HUES48 (cell line): ENCODE measurements around the gene PAX3.
"Not testable (repeated sequence)": the region's sequence is repeated elsewhere in the genome, so short reads cannot be mapped to it uniquely, and the experiment has no call there.

Source experiments
- H3K27ac ChIP-seq: one replicate; pipeline ENCODE4 v1.7.0; 2013; ENCODE audit warnings: low read depth, low read length, inconsistent platforms
- H3K27me3 ChIP-seq: 2 replicates; pipeline ENCODE4 v1.6.1; 2013; ENCODE audit warnings: mild to moderate bottlenecking, low read length; ENCODE audit not compliant: control insufficient read depth, insufficient read depth
- H3K36me3 ChIP-seq: 2 replicates; pipeline ENCODE4 v1.6.1; 2013; ENCODE audit warnings: low read length; ENCODE audit not compliant: control insufficient read depth, insufficient read depth
- H3K4me1 ChIP-seq: 2 replicates; pipeline ENCODE4 v1.6.1; 2013; ENCODE audit warnings: mild to moderate bottlenecking, low read length; ENCODE audit not compliant: control insufficient read depth, insufficient read depth
- H3K4me3 ChIP-seq: 2 replicates; pipeline ENCODE4 v1.5.1; 2013; ENCODE audit warnings: mild to moderate bottlenecking, low read depth, low read length
- H3K9ac ChIP-seq: 2 replicates; pipeline ENCODE4 v1.6.1; 2013; ENCODE audit warnings: mild to moderate bottlenecking, low read depth, low read length, moderate library complexity
- H3K9me3 ChIP-seq: 2 replicates; pipeline ENCODE4 v1.6.1; 2013; ENCODE audit warnings: low read length; ENCODE audit not compliant: control insufficient read depth, insufficient read depth

The PAX3 gene

DNA sequence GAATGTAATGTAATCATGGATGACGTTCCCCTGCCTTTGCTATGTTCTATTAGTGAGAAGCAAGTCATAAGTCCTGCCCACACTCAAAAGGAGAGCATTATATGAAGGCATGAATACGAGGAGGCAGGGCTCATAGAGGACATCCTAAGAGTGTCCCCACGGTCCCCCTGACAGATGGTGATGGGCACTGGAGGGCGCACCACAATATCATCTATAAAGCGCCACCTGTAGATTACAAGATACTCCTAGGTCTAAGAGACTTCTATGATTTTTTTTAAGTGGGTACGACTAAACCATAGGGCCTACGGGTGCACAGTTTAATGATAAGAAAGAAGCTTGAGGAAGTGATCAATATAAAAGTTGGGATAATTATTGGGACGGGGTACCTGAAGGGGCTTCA is 131.0 kb downstream of the PAX3 start:
- no peak overlapping the region for H3K27ac ChIP-seq
- peaks cover 8% of the 10 kb centered on the region; the same call in 1 of the 2 replicates for H3K4me1 ChIP-seq
- H3K4me3 ChIP-seq, result no peak overlapping the region
- H3K9ac ChIP-seq, result no peak overlapping the region
- H3K27me3 ChIP-seq, result peaks cover 6% of the 10 kb centered on the region
- H3K36me3 ChIP-seq, result no peaks in the 10 kb centered on the region
- no peaks in the 10 kb centered on the region for H3K9me3 ChIP-seq

DNA sequence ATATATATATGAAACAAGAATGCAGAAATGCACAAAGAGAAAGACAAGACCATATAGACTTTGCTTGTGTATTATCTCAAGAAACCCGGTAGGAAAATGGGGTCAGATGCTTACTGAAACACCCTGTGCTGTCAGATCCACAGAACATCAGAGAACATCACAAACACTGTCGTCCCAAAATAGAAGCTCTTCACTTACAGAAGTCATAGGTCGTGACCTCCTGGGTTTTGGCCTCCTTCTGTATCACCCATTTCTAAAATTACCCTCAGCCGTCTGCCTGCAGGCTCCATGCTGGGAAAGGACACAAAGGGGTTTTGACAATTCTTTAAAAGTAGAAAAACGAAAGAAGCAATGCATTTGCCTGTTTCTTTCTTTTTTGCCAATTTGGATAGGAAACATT is 137.9 kb downstream of the PAX3 start:
- no peaks in the 10 kb centered on the region for H3K9me3 ChIP-seq
- no peaks in the 10 kb centered on the region for H3K36me3 ChIP-seq
- H3K27ac ChIP-seq, result no peak overlapping the region
- no peaks in the 10 kb centered on the region for H3K27me3 ChIP-seq
- H3K4me1 ChIP-seq, result peaks cover 8% of the 10 kb centered on the region; the same call in 1 of the 2 replicates
- no peak overlapping the region for H3K4me3 ChIP-seq
- H3K9ac ChIP-seq, result no peak overlapping the region

DNA sequence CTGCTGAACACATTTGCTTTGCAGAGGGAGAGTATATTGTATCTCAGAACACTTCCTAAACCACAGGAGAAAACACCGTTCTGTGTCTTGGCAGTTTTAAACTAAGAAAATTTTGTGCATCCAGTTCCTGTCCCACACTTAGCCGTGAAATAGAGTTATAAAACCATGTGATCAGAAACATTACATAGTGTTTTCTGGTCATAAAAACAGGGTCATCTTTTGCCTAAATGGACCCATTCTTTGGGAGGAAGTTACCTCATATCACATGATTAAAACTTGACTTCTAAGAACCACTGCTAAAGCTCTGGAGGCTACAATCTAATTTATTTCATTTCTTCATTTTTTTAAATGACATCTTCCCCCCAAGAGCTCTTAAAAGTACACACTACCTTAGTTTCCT is 138.7 kb downstream of the PAX3 start:
- H3K27me3 ChIP-seq, result no peaks in the 10 kb centered on the region
- no peak overlapping the region for H3K27ac ChIP-seq
- H3K4me3 ChIP-seq, result no peak overlapping the region
- H3K36me3 ChIP-seq, result no peaks in the 10 kb centered on the region
- no peak overlapping the region for H3K9ac ChIP-seq
- no peaks in the 10 kb centered on the region for H3K9me3 ChIP-seq
- 0 out of 2 replicates have a peak, but pooled peaks cover under 1% of the 10 kb centered on the region for H3K4me1 ChIP-seq

DNA sequence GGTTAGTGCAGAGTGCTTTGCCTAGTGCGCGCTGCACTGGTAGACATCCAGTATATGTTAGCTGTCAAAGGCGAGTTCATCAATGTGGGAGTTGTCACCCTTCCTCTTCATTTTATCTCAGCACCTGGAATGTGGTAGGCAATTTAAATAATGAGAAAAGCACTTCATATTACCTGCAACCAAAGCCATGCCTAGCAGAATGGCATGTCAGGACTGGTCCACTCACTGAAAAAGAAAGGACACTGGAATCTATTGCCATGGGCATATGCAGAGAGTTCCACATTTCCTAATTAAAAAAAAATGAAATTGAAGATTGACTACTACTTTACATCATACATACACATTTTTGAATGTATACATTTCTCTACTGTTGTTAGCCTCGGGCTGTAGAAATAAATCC is 139.6 kb downstream of the PAX3 start:
- H3K4me3 ChIP-seq, result no peak overlapping the region
- H3K27ac ChIP-seq, result no peak overlapping the region
- H3K4me1 ChIP-seq, result no peaks in the 10 kb centered on the region
- no peaks in the 10 kb centered on the region for H3K36me3 ChIP-seq
- no peaks in the 10 kb centered on the region for H3K27me3 ChIP-seq
- H3K9me3 ChIP-seq, result no peaks in the 10 kb centered on the region
- no peak overlapping the region for H3K9ac ChIP-seq

DNA sequence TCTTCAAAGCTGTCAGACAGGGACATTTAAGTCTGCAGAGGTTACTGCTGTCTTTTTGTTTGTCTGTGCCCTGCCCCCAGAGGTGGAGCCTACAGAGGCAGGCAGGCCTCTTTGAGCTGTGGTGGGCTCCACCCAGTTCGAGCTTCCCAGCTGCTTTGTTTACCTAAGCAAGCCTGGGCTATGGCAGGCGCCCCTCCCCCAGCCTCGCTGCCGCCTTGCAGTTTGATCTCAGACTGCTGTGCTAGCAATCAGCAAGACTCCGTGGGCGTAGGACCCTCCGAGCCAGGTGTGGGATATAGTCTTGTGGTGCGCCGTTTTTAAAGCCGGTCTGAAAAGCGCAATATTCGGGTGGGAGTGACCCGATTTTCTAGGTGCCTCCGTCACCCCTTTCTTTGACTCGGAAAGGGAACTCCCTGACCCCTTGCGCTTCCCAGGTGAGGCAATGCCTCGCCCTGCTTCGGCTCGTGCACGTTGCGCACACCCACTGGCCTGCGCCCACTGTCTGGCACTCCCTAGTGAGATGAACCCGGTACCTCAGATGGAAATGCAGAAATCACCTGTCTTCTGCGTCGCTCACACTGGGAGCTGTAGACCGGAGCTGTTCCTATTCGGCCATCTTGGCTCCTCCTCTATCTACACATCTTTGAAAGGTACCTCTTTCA is 143.7 kb downstream of the PAX3 start:
- not testable (repeated sequence) for H3K27me3 ChIP-seq, H3K36me3 ChIP-seq, H3K9ac ChIP-seq, H3K9me3 ChIP-seq, H3K4me1 ChIP-seq
- H3K4me3 ChIP-seq, result peak overlapping the region; percentile 53
- peak overlapping the region; percentile 35 for H3K27ac ChIP-seq
